WTC11 (cell line): ENCODE measurements around the gene DNAJC25.

Experiments used
- FOXJ3 ChIP-seq: sonication (generic); formaldehyde crosslinking; IDR thresholded peaks from 2 replicates; pipeline ENCODE4 v1.9.0; 2021; ENCODE audit warnings: missing genetic modification reagents, mild to moderate bottlenecking, borderline replicate concordance
- JUN ChIP-seq: sonication (generic); formaldehyde crosslinking; IDR thresholded peaks from 2 replicates; pipeline ENCODE4 v1.8.0; 2023; ENCODE audit warnings: mild to moderate bottlenecking, missing genetic modification reagents
- NFYB ChIP-seq: sonication (generic); formaldehyde crosslinking; conservative IDR thresholded peaks from 2 replicates; pipeline ENCODE4 v1.8.0; 2022; ENCODE audit warnings: low read depth, missing genetic modification reagents
- NR2C2 ChIP-seq: sonication (generic); formaldehyde crosslinking; IDR thresholded peaks from 2 replicates; pipeline ENCODE4 v1.8.0; 2022; ENCODE audit warnings: mild to moderate bottlenecking, missing genetic modification reagents
- TEAD1 ChIP-seq: sonication (generic); formaldehyde crosslinking; IDR thresholded peaks from 2 replicates; pipeline ENCODE4 v1.8.0; 2022; ENCODE audit warnings: mild to moderate bottlenecking, missing genetic modification reagents
- TF ChIP-seq, protein P1 (sequence below): fragments of 250-450 bp; sonication (Bioruptor Pico); IDR thresholded peaks from 2 replicates; pipeline ENCODE4 v1.9.0; 2021; ENCODE audit warnings: mild to moderate bottlenecking
- TF ChIP-seq, protein P2 (sequence below): fragments of 200-600 bp; IDR thresholded peaks from 2 replicates; pipeline ENCODE4 v1.8.0; 2022; ENCODE audit warnings: antibody characterized with exemption
- TF ChIP-seq, protein P3 (sequence below): sonication (generic); formaldehyde crosslinking; IDR thresholded peaks from 2 replicates; pipeline ENCODE4 v1.8.1; 2022; ENCODE audit warnings: low read depth, mild to moderate bottlenecking, moderate library complexity, missing genetic modification reagents, borderline replicate concordance
- TF ChIP-seq, protein P4 (sequence below): sonication (generic); formaldehyde crosslinking; IDR thresholded peaks from 2 replicates; pipeline ENCODE4 v1.8.1; 2022; ENCODE audit warnings: mild to moderate bottlenecking, moderate library complexity, missing genetic modification reagents

DNA sequence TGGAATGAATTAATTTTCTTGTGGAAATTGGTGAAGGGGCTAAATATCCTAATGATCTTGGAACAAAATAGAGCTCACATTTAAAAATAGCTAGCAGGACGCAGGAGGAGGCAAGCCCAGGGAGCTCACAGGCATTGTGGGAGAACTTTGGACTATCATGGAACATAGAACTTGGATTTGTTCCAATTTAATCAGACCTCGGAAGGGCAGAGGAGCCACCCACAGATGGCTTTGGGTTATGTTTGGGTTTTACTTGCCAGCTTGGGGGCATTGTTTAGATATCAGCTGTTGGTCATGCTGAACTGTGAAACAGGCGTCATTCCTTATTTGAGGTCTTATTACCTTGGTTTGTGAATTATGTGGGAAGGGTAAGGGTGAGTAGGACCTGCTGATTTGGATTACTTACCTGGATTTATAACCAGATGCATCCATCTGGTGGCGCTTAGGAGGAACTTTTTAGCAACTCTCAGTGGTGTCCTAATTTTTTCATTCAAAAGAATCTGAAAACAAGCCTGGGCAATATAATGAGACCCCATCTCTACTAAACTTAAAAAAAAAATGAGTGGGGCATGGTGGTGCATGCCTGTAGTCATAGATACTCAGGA, 17.6 kb upstream of the DNAJC25 start:
- TF ChIP-seq NR2C2 (no peak), JUN (no peak), FOXJ3 (CRISPR knock-in tag) (no peak), NFYB (CRISPR knock-in tag) (no peak), TEAD1 (CRISPR knock-in tag) (no peak)
- TF ChIP-seq, protein P1, sequence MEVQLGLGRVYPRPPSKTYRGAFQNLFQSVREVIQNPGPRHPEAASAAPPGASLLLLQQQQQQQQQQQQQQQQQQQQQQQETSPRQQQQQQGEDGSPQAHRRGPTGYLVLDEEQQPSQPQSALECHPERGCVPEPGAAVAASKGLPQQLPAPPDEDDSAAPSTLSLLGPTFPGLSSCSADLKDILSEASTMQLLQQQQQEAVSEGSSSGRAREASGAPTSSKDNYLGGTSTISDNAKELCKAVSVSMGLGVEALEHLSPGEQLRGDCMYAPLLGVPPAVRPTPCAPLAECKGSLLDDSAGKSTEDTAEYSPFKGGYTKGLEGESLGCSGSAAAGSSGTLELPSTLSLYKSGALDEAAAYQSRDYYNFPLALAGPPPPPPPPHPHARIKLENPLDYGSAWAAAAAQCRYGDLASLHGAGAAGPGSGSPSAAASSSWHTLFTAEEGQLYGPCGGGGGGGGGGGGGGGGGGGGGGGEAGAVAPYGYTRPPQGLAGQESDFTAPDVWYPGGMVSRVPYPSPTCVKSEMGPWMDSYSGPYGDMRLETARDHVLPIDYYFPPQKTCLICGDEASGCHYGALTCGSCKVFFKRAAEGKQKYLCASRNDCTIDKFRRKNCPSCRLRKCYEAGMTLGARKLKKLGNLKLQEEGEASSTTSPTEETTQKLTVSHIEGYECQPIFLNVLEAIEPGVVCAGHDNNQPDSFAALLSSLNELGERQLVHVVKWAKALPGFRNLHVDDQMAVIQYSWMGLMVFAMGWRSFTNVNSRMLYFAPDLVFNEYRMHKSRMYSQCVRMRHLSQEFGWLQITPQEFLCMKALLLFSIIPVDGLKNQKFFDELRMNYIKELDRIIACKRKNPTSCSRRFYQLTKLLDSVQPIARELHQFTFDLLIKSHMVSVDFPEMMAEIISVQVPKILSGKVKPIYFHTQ (CRISPR knock-in tag): no peak
- TF ChIP-seq, protein P2, sequence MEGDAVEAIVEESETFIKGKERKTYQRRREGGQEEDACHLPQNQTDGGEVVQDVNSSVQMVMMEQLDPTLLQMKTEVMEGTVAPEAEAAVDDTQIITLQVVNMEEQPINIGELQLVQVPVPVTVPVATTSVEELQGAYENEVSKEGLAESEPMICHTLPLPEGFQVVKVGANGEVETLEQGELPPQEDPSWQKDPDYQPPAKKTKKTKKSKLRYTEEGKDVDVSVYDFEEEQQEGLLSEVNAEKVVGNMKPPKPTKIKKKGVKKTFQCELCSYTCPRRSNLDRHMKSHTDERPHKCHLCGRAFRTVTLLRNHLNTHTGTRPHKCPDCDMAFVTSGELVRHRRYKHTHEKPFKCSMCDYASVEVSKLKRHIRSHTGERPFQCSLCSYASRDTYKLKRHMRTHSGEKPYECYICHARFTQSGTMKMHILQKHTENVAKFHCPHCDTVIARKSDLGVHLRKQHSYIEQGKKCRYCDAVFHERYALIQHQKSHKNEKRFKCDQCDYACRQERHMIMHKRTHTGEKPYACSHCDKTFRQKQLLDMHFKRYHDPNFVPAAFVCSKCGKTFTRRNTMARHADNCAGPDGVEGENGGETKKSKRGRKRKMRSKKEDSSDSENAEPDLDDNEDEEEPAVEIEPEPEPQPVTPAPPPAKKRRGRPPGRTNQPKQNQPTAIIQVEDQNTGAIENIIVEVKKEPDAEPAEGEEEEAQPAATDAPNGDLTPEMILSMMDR: no peak
- TF ChIP-seq, protein P3, sequence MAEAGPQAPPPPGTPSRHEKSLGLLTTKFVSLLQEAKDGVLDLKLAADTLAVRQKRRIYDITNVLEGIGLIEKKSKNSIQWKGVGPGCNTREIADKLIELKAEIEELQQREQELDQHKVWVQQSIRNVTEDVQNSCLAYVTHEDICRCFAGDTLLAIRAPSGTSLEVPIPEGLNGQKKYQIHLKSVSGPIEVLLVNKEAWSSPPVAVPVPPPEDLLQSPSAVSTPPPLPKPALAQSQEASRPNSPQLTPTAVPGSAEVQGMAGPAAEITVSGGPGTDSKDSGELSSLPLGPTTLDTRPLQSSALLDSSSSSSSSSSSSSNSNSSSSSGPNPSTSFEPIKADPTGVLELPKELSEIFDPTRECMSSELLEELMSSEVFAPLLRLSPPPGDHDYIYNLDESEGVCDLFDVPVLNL (CRISPR knock-in tag): no peak
- TF ChIP-seq, protein P4, sequence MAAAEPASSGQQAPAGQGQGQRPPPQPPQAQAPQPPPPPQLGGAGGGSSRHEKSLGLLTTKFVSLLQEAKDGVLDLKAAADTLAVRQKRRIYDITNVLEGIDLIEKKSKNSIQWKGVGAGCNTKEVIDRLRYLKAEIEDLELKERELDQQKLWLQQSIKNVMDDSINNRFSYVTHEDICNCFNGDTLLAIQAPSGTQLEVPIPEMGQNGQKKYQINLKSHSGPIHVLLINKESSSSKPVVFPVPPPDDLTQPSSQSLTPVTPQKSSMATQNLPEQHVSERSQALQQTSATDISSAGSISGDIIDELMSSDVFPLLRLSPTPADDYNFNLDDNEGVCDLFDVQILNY (CRISPR knock-in tag): no peak
